GM12878 (cell line): ENCODE data around the gene TMEM239. TPM values are rescaled to one million over a fixed set of nuclear protein-coding genes. Genes with fewer than 3 reads are reported as not detected.
A peak's percentile ranks its signal among the peaks of the same experiment; 100 is the strongest.

Experiments
- ATAC-seq: fragments of 200-7000 bp; cut with Tn5 transposase; 3 replicates; pipeline ENCODE4 v1.9.1; 2020; ENCODE audit warnings: mild to moderate bottlenecking, moderate library complexity
- BruUV-seq: library from RNA; stranded (reverse); fragments of 400-500 nt; replicated peaks from 2 replicates; lab custom pipeline; 2021; lab: Mats Ljungman, UMichigan
- CTCF ChIA-PET: fragments of 300-600 bp; sonication (Branson Sonifier 250); formaldehyde crosslinking; extraction: SDS; loops from one replicate; lab custom pipeline; 2021; ENCODE audit warnings: inconsistent platforms; lab: Yijun Ruan, JAX
- POLR2A ChIA-PET: fragments of 350-600 bp; formaldehyde crosslinking; extraction: SDS; loops from one replicate; lab custom pipeline; 2021; ENCODE audit warnings: inconsistent platforms; lab: Charles Lee
- RAD21 ChIA-PET: fragments of 300-600 bp; sonication (Branson Sonifier 250); formaldehyde crosslinking; loops from one replicate; lab custom pipeline; 2023; ENCODE audit warnings: antibody characterized with exemption; ENCODE audit not compliant: unreplicated experiment; lab: Charles Lee
- SMC1A ChIA-PET: fragments of 300-600 bp; sonication (Branson Sonifier 250); formaldehyde crosslinking; loops from one replicate; lab custom pipeline; 2023; ENCODE audit not compliant: unreplicated experiment, uncharacterized antibody; lab: Charles Lee
- DNase-seq: peaks from one replicate; pipeline ENCODE4 v3.0.0-alpha.2; 2011; ENCODE audit warnings: low read depth, low spot score
- FAIRE-seq: peaks from 3 replicates; lab custom pipeline; 2011; peaks lifted over from hg19 to GRCh38; lab: Jason Lieb, UNC
- H2AFZ ChIP-seq: 2 replicates; pipeline ENCODE4 v1.6.0; 2011; ENCODE audit warnings: low read depth, low read length, control low read depth; ENCODE audit not compliant: control insufficient read depth
- H3K27ac ChIP-seq: 2 replicates; pipeline ENCODE4 v1.5.1; 2011; ENCODE audit warnings: control low read depth; ENCODE audit not compliant: control insufficient read depth, insufficient read depth
- H3K27me3 ChIP-seq, 2 experiments: replicated peaks in 1 of 2; 2 replicates each; pipeline versions ENCODE4 v1.6.0 to v1.6.1; 2011; ENCODE audit warnings: low read length in 1 of 2; ENCODE audit not compliant: control insufficient read depth in 2 of 2, insufficient read depth in 2 of 2
- H3K36me3 ChIP-seq, 2 experiments: 2 replicates each; pipeline ENCODE4 v1.5.1; 2011; ENCODE audit warnings: low read length in 1 of 2; ENCODE audit not compliant: control insufficient read depth in 2 of 2, insufficient read depth in 2 of 2
- H3K4me1 ChIP-seq: 2 replicates; pipeline ENCODE4 v1.6.1; 2011; ENCODE audit warnings: mild to moderate bottlenecking, low read length, moderate library complexity, mixed read lengths; ENCODE audit not compliant: control insufficient read depth, insufficient read depth
- H3K4me2 ChIP-seq: 2 replicates; pipeline ENCODE4 v1.6.0; 2011; ENCODE audit warnings: control low read depth; ENCODE audit not compliant: control insufficient read depth, insufficient read depth
- H3K4me3 ChIP-seq: fragments of 200-600 bp; sonication (generic); 2 replicates; pipeline ENCODE4 v1.5.1; 2016
- H3K79me2 ChIP-seq: 2 replicates; pipeline ENCODE4 v1.6.0; 2011; ENCODE audit warnings: low read length; ENCODE audit not compliant: control insufficient read depth, insufficient read depth
- H3K9ac ChIP-seq: 2 replicates; pipeline ENCODE4 v1.8.0; 2011; ENCODE audit warnings: low read length, control low read depth, mixed read lengths; ENCODE audit not compliant: control insufficient read depth, insufficient read depth
- H3K9me3 ChIP-seq: replicated peaks from 3 replicates; pipeline ENCODE4 v1.5.1; 2011; ENCODE audit warnings: mild to moderate bottlenecking, low read length; ENCODE audit not compliant: control insufficient read depth, insufficient read depth
- H4K20me1 ChIP-seq: 2 replicates; pipeline ENCODE4 v1.6.0; 2011; ENCODE audit not compliant: control insufficient read depth, insufficient read depth
- E2F8 ChIP-seq: fragments of 450-650 bp; IDR thresholded peaks from 2 replicates; pipeline ENCODE4 v1.6.1; 2018; ENCODE audit warnings: mild to moderate bottlenecking, low read depth, moderate library complexity; ENCODE audit not compliant: partially characterized antibody
- EGR1 ChIP-seq, 2 experiments: IDR thresholded peaks; 1 replicate in 1 of 2; 2 replicates in 1 of 2; pipeline ENCODE4 v1.6.1; 2011 to 2012; ENCODE audit warnings: low read depth in 2 of 2, low read length in 2 of 2, borderline replicate concordance in 1 of 2, mild to moderate bottlenecking in 1 of 2, moderate library complexity in 1 of 2
- HDAC2 ChIP-seq: fragments of 200-600 bp; sonication (generic); IDR thresholded peaks from 2 replicates; pipeline ENCODE4 v1.6.1; 2017
- MTA2 ChIP-seq: fragments of 450-650 bp; IDR thresholded peaks from 2 replicates; pipeline ENCODE4 v1.6.1; 2016; ENCODE audit warnings: low read depth, mild to moderate bottlenecking, moderate library complexity
- RAD51 ChIP-seq: fragments of 450-650 bp; IDR thresholded peaks from 2 replicates; pipeline ENCODE4 v1.6.1; 2016; ENCODE audit warnings: moderate library complexity, mild to moderate bottlenecking, inconsistent platforms
- RFX5 ChIP-seq: IDR thresholded peaks from 2 replicates; pipeline ENCODE4 v1.6.1; 2011; ENCODE audit warnings: low read depth, low read length, improper control_type of control experiment
- SMAD1 ChIP-seq: fragments of 450-650 bp; IDR thresholded peaks from 2 replicates; pipeline ENCODE4 v1.6.1; 2018; ENCODE audit warnings: mild to moderate bottlenecking, low read depth; ENCODE audit not compliant: partially characterized antibody
- SMC3 ChIP-seq: IDR thresholded peaks from 2 replicates; pipeline ENCODE4 v1.6.1; 2011; ENCODE audit warnings: low read length, improper control_type of control experiment, borderline replicate concordance
- TBL1XR1 ChIP-seq: IDR thresholded peaks from 2 replicates; pipeline ENCODE4 v1.6.1; 2012; ENCODE audit warnings: low read depth, low read length, improper control_type of control experiment
- ZNF687 ChIP-seq: fragments of 450-650 bp; IDR thresholded peaks from 2 replicates; pipeline ENCODE4 v1.6.1; 2017; ENCODE audit warnings: mild to moderate bottlenecking, moderate library complexity
- WGBS: methylation state at CpG from one replicate; pipeline ENCODE4 v1.1.6; 2016; ENCODE audit warnings: low lambda C conversion rate; ENCODE audit not compliant: insufficient replicate concordance, insufficient coverage; ENCODE audit errors: missing lambda C conversion rate; 5-methylcytosine and 5-hydroxymethylcytosine counted together
- in situ Hi-C: fragments of 300-500 bp; cut with MboI; formaldehyde crosslinking; loops from 9 replicates; pipeline ENCODE4 v1.14.3; 2018; ENCODE audit warnings: mixed read lengths
- intact Hi-C: fragments of 100-400 bp; cut with micrococcal nuclease; formaldehyde crosslinking; loops from one replicate; pipeline ENCODE4 v1.14.2; 2022; ENCODE audit not compliant: unreplicated experiment
- polyA plus RNA-seq, 11 experiments: library from polyadenylated mRNA; depleted of rRNA in 4 of 11; unstranded in 6 of 11; stranded (reverse) in 5 of 11; fragments of >200 nt; fragmentation: Nextera tagmentation in 4 of 11; fragmentation: Illumina TruSeq in 1 of 11; extraction: Ambion mirVana in 4 of 11; extraction: Trizol in 1 of 11; gene quantifications; 1 replicate in 1 of 11; 2 replicates in 10 of 11; pipeline versions ENCODE4 v1.2.1 to v1.2.3, GENCODE V29; 2011 to 2016; ENCODE audit warnings: inconsistent platforms in 2 of 11, missing spikeins in 2 of 11, low read depth in 1 of 11
- total RNA-seq, 4 experiments: library from RNA; depleted of rRNA in 3 of 4; stranded (reverse); fragments of >200 nt in 3 of 4; fragmentation: Illumina TruSeq in 1 of 4; extraction: Trizol in 1 of 4; gene quantifications; 2 replicates each; pipeline versions ENCODE4 v1.2.1 to v1.2.3, GENCODE V29; 2013 to 2021

TMEM239 gene
- total and polyA plus RNA-seq, 10 of the 15 experiments (the other 5 are each of a cell fraction or from before 2014, with no cell fraction given): not detected

GRCh38 chr20:2837221-2837960 lies 21.2 kb downstream of the TMEM239 start (continued):
- TF ChIP-seq ZNF687: no peak
- TF ChIP-seq HDAC2: no peak
- TF ChIP-seq SMC3: no peak
- no peak for TF ChIP-seq TBL1XR1
- no peak for TF ChIP-seq SMAD1
- no peak for TF ChIP-seq RAD51

- BruUV-seq: no TSS peak
- intact Hi-C loops: no loop called here
- FAIRE-seq: no peak
- Histone ChIP-seq H3K27ac (no peak overlapping the region), H3K9ac (no peak overlapping the region), H3K36me3 (no peaks in the 10 kb centered on the region), H3K4me3 (no peak overlapping the region), H3K4me1 (peaks cover 14% of the 10 kb centered on the region), H3K9me3 (no peaks in the 10 kb centered on the region), H3K4me2 (peak overlapping the region; percentile 10), H3K79me2 (peaks cover 6% of the 10 kb centered on the region; the same call in 1 of the 2 replicates), H2AFZ (no peak overlapping the region), H3K27me3 (no peaks in the 10 kb centered on the region), H4K20me1 (no peaks in the 10 kb centered on the region)
- peak; percentile 65 for ATAC-seq
- WGBS: 73% methylated on average over 19 of the region's 19 CpGs
- ChIA-PET POLR2A (interaction anchor here (0.6 kb wide), 1 partner anchor 364 kb away, joined by 4 read pairs; no protein-coding TSS in a partner anchor), CTCF (interaction anchor here (0.5 kb wide), 1 partner anchor 308 kb away, joined by 4 read pairs; no protein-coding TSS in a partner anchor), RAD21 (no interaction called here), SMC1A (interaction anchor here (1.2 kb wide), 1 partner anchor 11 kb away, joined by 3 read pairs; no protein-coding TSS in a partner anchor)
- in situ Hi-C loops: no loop called here
- peak; percentile 34 for DNase-seq
- TF ChIP-seq MTA2: no peak
- no peak for TF ChIP-seq E2F8
- TF ChIP-seq RFX5: no peak
- no peak for TF ChIP-seq EGR1 (IDR thresholded peaks at IDR 0.05; ENCODE audit: borderline replicate concordance in 1 of 2, low read depth in 2 of 2, low read length in 2 of 2)
Observed at GRCh38 chr20:2838170-2838797, 22.1 kb downstream of the TMEM239 start.
